Right lobe of liver (tissue), 6 donors: ENCODE data around the gene CBY1. TPM values are rescaled to one million over a fixed set of nuclear protein-coding genes. Genes with fewer than 3 reads are reported as not detected.

Source experiments
- ATAC-seq, 4 donors: fragments of 200-7000 bp; cut with Tn5 transposase; one replicate each; pipeline ENCODE4 v1.9.1; 2020; ENCODE audit warnings: mild to moderate bottlenecking in 4 of 4, moderate library complexity in 4 of 4
- DNase-seq, 3 donors: peaks; one replicate each; pipeline ENCODE4 v3.0.0-alpha.2; 2020
- H3K27ac ChIP-seq, 3 donors: fragments of 200-600 bp; one replicate each; pipeline ENCODE4 v1.8.0; 2022
- H3K27me3 ChIP-seq, 2 donors: fragments of 200-600 bp; one replicate each; pipeline ENCODE4 v1.8.0; 2022
- H3K36me3 ChIP-seq, 4 donors: fragments of 200-600 bp; sonication (generic) in 1 of 4; one replicate each; pipeline versions ENCODE4 v1.5.1 to v1.8.0; 2017 to 2022; ENCODE audit warnings: control low read depth in 1 of 4
- H3K4me1 ChIP-seq, 4 donors: fragments of 200-600 bp; sonication (generic) in 1 of 4; one replicate each; pipeline versions ENCODE4 v1.5.1 to v1.8.0; 2017 to 2022; ENCODE audit warnings: control low read depth in 1 of 4
- H3K4me3 ChIP-seq, 3 donors: fragments of 200-600 bp; one replicate each; pipeline ENCODE4 v1.8.0; 2022
- H3K9me3 ChIP-seq, 4 donors: fragments of 200-600 bp; sonication (generic) in 1 of 4; one replicate each; pipeline versions ENCODE4 v1.5.1 to v1.8.0; 2017 to 2022; ENCODE audit warnings: control low read depth in 1 of 4
- CTCF ChIP-seq, 4 donors: fragments of 200-600 bp in 3 of 4; fragments of 450-650 bp in 1 of 4; IDR thresholded peaks; one replicate each; pipeline versions ENCODE4 v1.5.1 to v1.8.0; 2016 to 2022; ENCODE audit warnings: antibody characterized with exemption in 4 of 4, mild to moderate bottlenecking in 2 of 4
- POLR2A ChIP-seq: fragments of 450-650 bp; IDR thresholded peaks from one replicate; pipeline ENCODE4 v1.6.1; 2017; ENCODE audit warnings: antibody characterized with exemption, mild to moderate bottlenecking
- WGBS: methylation state at CpG from one replicate; pipeline ENCODE4 v1.1.6; 2018; ENCODE audit warnings: low coverage, low lambda C conversion rate; ENCODE audit not compliant: insufficient coverage; ENCODE audit errors: missing lambda C conversion rate; 5-methylcytosine and 5-hydroxymethylcytosine counted together
- intact Hi-C, 2 donors: fragments of 100-400 bp; cut with DNase I; formaldehyde crosslinking; loops; one replicate each; pipeline versions ENCODE4 v1.11.2 to v1.14.1; 2022
- total RNA-seq, 6 experiments: library from RNA; depleted of rRNA in 2 of 6; stranded (reverse); fragments of >200 nt in 2 of 6; fragmentation: NEBNext Ultra II Directional in 3 of 6; extraction: Animal tissue kit (Norgen Biotek cat#: 25700) in 3 of 6; gene quantifications; one replicate each; pipeline versions ENCODE4 v1.1.0 to v1.2.4, GENCODE V29; 2016 to 2023
- donor health status: DM: no; HTN: yes; CAD: no.
- donor health status: DM: no; HTN: no; CAD: no.
- donor health status: DM: no; HTN: no; CAD: no.
- donor health status: DM: no; HTN: yes; CAD: no.
- donor health status: DM: no; HTN: yes; CAD: no.

CBY1 gene
- total RNA-seq, 6 experiments from 2014 or later: 6.1 to 14.4 (median 11.6) TPM

GRCh38 chr22:38645430-38645829 lies 11.0 kb upstream of the CBY1 start:
- H3K27ac ChIP-seq: no peak overlapping the region
- no peak for ATAC-seq
- TF ChIP-seq CTCF (IDR thresholded peaks at IDR 0.05) (no peak), POLR2A (no peak)
- H3K9me3 ChIP-seq: no peaks in the 10 kb centered on the region
- H3K4me3 ChIP-seq: no peak overlapping the region
- 86% methylated on average over 1 of the region's 6 CpGs for WGBS
- no peaks in the 10 kb centered on the region for H3K36me3 ChIP-seq
- no peaks in the 10 kb centered on the region for H3K4me1 ChIP-seq
- DNase-seq: no peak
- intact Hi-C loops: no loop called here
- no peaks in the 10 kb centered on the region for H3K27me3 ChIP-seq

GRCh38 chr22:38649841-38650522 lies 6.5 kb upstream of the CBY1 start:
- 62% methylated on average over 5 of the region's 5 CpGs for WGBS
- ATAC-seq: no peak

DNA sequence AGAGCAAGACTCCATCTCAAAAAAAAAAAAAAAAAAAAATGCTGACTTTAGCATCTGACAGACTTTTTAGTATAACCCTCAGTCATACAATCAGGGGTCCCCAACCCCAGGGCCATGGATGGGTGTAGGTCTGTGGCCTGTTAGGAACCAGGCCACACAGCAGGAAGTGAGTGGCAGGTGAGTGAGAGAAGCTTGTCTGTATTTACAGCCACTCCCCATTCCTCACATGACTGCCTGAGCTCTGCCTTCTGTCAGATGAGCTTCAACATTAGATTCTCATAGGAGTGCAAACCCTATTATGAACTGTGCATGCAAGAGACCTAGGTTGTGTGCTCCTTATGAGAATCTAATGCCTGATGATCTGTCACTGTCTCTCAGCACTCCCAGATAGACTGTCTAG lies 3.6 kb upstream of the CBY1 start:
- H3K27ac ChIP-seq: no peak overlapping the region
- DNase-seq (no peak), ATAC-seq (no peak)
- H3K4me1 ChIP-seq: peaks cover 0 to 14% (median 4%) of the 10 kb centered on the region in 4 donors
- H3K4me3 ChIP-seq: no peak overlapping the region
- H3K36me3 ChIP-seq: no peaks in the 10 kb centered on the region
- TF ChIP-seq POLR2A (no peak), CTCF (IDR thresholded peaks at IDR 0.05) (no peak)
- H3K9me3 ChIP-seq: no peaks in the 10 kb centered on the region
- no peaks in the 10 kb centered on the region for H3K27me3 ChIP-seq
- intact Hi-C loops: no loop called here

More at GRCh38 chr22:38649841-38650522, 6.5 kb upstream of the CBY1 start:
- H3K36me3 ChIP-seq: no peaks in the 10 kb centered on the region
- TF ChIP-seq CTCF (IDR thresholded peaks at IDR 0.05) (no peak), POLR2A (no peak)
- no peak overlapping the region for H3K27ac ChIP-seq
- H3K4me1 ChIP-seq: no peaks in the 10 kb centered on the region
- intact Hi-C loops: no loop called here
- peak in 1 of 3 donors; percentile 1 for DNase-seq
- no peak overlapping the region for H3K4me3 ChIP-seq
- no peaks in the 10 kb centered on the region for H3K27me3 ChIP-seq
- no peaks in the 10 kb centered on the region for H3K9me3 ChIP-seq

DNA sequence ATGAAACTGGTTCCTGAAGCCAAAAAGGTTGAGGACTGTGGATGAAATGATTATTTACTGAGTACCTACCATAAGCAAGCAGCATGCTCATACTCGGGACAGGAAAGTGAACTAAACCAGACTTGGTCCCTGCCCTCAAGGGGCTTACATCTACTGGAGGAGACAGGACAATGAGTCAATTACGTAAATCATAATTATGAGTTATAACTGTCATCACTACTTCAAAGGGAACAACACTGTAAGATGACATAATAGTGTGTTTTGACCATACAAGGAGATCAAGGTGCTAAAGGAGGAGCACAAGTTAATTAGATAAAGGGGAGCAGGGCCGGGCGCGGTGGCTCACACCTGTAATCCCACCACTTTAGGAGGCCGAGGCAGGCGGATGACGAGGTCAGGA lies 2.7 kb upstream of the CBY1 start:
- WGBS: 91% methylated on average over 8 of the region's 8 CpGs
- Histone ChIP-seq H3K27ac (no peak overlapping the region), H3K36me3 (no peaks in the 10 kb centered on the region), H3K27me3 (no peaks in the 10 kb centered on the region), H3K4me1 (peaks cover 0 to 15% (median 4%) of the 10 kb centered on the region in 4 donors), H3K4me3 (no peak overlapping the region), H3K9me3 (no peaks in the 10 kb centered on the region)
- TF ChIP-seq CTCF (IDR thresholded peaks at IDR 0.05) (no peak), POLR2A (no peak)
- ATAC-seq (no peak), DNase-seq (no peak)
- intact Hi-C loops: no loop called here
